ENCODE data around the gene WDR7.

DNA sequence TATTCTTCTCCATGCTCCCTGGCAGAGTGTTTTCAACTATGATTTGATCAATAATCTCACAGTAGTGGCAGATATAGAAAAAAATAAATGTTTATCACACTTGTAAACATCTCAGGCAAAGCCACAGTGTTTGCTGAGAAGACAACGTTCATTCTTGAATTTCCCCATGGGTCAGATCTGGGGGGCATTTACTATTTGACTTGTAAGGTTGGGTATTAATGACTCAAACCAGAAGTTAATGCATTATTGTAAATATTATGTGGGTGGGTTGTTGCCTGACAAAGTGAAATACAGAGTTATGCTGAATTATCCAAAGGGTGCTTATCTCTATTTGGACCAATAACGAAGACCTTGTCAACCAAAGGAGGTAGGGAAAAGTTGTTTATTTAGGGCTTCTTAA lies 346.0 kb downstream of the WDR7 start:
- TF ChIP-seq, protein P1, sequence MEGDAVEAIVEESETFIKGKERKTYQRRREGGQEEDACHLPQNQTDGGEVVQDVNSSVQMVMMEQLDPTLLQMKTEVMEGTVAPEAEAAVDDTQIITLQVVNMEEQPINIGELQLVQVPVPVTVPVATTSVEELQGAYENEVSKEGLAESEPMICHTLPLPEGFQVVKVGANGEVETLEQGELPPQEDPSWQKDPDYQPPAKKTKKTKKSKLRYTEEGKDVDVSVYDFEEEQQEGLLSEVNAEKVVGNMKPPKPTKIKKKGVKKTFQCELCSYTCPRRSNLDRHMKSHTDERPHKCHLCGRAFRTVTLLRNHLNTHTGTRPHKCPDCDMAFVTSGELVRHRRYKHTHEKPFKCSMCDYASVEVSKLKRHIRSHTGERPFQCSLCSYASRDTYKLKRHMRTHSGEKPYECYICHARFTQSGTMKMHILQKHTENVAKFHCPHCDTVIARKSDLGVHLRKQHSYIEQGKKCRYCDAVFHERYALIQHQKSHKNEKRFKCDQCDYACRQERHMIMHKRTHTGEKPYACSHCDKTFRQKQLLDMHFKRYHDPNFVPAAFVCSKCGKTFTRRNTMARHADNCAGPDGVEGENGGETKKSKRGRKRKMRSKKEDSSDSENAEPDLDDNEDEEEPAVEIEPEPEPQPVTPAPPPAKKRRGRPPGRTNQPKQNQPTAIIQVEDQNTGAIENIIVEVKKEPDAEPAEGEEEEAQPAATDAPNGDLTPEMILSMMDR (IDR thresholded peaks at IDR 0.05 in 2 of 3, conservative IDR thresholded peaks at IDR 0.05 in 1 of 3; ENCODE audit: borderline replicate concordance in 1 of 3, insufficient read depth in 1 of 3, low read depth in 2 of 3, low read length in 2 of 3): no peak
- no peak for TF ChIP-seq REST (IDR thresholded peaks at IDR 0.05; ENCODE audit: low read depth)
- no peak for TF ChIP-seq SP1 (IDR thresholded peaks at IDR 0.05; ENCODE audit: low read depth)
- no peak for TF ChIP-seq POLR2A (IDR thresholded peaks at IDR 0.05; ENCODE audit: borderline replicate concordance, extremely low read depth, insufficient read depth, insufficient read length)
- TF ChIP-seq SIN3A (IDR thresholded peaks at IDR 0.05; ENCODE audit: low read depth): no peak
- TF ChIP-seq EZH2phosphoT487 (IDR thresholded peaks at IDR 0.05; ENCODE audit: borderline replicate concordance): no peak
